Adipose tissue (tissue), 3 donors: ENCODE measurements around the gene SH3GL1. TPM values are rescaled to one million over a fixed set of nuclear protein-coding genes. Genes with fewer than 3 reads are reported as not detected.

Source experiments
- H3K27ac ChIP-seq: one replicate; pipeline ENCODE4 v1.5.1; 2013; ENCODE audit warnings: low read depth, low read length
- WGBS, 3 donors: extraction: QIAGEN DNeasy Blood & Tissue Kit; methylation state at CpG; one replicate each; pipeline ENCODE4 v1.1.7; 2013; 5-methylcytosine and 5-hydroxymethylcytosine counted together
- polyA plus RNA-seq, 3 donors: library from polyadenylated mRNA; stranded (reverse); fragments of 200-250 nt; gene quantifications; one replicate each; pipeline ENCODE4 v1.2.3, GENCODE V29; 2013
- donor health status: healthy with polysubstance abuse.
- donor health status: Bipolar disorder and iron deficiency.
- donor health status: healthy.

Gene SH3GL1, protein sequence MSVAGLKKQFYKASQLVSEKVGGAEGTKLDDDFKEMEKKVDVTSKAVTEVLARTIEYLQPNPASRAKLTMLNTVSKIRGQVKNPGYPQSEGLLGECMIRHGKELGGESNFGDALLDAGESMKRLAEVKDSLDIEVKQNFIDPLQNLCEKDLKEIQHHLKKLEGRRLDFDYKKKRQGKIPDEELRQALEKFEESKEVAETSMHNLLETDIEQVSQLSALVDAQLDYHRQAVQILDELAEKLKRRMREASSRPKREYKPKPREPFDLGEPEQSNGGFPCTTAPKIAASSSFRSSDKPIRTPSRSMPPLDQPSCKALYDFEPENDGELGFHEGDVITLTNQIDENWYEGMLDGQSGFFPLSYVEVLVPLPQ
- 10 to 100 TPM; 33.2 to 87.8 (median 74.0) TPM for polyA plus RNA-seq

DNA sequence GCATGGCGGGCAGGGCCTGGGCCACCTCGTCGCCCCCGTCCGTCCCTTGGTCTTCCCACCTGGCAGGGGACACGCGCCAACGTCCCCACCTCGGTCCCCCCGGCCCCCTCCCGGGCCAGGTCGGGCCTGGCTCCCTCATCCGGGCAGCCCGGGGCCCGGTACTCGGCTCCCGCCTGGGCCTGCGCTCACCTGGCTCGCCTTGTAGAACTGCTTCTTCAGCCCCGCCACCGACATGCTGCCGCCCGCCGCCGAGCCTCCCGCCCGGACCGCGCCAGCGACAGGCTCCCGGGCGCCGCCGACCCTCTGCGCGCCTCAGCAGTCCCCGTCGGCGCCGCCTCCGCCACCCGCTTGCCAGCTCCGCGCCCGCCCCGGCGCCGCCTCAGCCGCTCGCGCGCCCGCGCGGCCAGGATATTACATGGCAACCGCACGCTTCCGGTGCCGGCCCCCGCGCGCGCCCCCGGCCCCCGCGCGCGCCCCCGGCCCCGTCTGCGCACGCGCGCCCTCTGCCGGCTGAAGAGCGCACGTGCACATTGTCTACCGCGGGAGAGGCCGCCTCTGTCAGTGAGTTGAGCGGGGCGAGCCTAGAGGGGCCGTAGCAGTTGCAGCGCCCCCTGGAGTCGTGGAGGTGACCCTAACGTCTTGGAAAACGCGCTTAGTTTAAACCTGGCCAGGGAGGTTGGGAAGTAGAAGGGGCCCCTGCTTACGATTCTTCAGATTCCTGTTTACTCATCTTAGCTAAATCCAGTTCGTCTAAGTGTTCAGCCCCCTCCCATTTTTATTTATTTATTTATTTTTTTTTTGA lies at the start of gene SH3GL1:
TSS of gene SH3GL1 (minus strand) at position 413 of the 802 bp plus-strand sequence. CDS start at position 234, 179 bp downstream.
- WGBS, 3 donors, result 1% methylated on average over 72 to 90 of the region's 90 CpGs
- peak within 1 kb of the TSS; percentile 89 for H3K27ac ChIP-seq

DNA sequence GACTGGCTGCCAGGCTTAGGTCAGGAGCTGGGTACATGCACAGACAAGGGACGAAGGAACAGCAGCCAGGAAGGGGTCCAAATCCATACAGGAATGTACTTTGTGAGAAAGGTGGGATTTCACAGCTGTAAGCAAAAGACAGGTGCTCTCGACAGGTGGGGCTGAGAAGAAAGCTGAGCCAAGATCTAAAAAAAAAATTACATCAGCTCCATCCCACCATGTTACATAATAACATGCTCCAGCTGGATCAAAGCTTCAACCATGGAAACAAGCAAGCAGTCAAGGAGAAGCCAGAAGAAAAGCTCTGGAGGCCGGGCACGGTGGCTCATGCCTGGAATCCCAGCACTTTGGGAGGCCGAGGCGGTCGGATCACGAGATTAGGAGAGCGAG lies 49.3 kb upstream of the SH3GL1 start:
- 80 to 96% (median 95%) methylated on average over 9 of the region's 9 CpGs for WGBS, 3 donors

DNA sequence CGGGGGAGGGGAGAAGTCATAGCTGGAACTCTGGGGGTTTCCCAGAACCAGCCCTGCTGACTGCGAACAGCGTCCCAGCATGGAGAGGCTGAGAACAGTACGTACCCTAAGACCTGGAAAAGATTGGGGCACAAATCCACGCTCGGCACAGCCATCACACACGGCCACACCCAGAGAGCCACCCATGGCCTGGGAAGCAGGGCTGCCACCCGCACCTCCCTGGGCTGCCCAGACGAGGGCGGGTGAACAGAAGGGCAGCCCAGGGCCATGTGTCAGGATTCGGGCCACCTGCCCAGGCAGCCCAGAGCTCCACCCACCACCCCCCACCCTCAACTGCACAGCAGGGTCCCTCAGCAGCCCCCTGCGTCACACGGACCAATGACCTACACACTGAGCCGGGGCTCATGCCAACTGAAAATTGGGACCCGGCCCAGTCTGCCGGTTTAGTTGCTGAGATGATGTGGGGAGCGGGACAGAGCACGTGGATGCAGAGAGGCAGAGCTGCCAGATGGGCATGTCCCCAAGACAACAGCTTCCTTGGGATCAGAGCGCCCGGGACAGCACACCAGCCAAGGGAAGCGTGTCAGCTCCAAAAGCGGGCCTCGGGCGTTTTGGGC lies 48.8 kb upstream of the SH3GL1 start:
- WGBS, 3 donors, result 45 to 81% (median 75%) methylated on average over 22 to 24 of the region's 24 CpGs
- no peak overlapping the region for H3K27ac ChIP-seq

More for the DNA sequence above, 49.3 kb upstream of the SH3GL1 start:
- no peak overlapping the region for H3K27ac ChIP-seq

DNA sequence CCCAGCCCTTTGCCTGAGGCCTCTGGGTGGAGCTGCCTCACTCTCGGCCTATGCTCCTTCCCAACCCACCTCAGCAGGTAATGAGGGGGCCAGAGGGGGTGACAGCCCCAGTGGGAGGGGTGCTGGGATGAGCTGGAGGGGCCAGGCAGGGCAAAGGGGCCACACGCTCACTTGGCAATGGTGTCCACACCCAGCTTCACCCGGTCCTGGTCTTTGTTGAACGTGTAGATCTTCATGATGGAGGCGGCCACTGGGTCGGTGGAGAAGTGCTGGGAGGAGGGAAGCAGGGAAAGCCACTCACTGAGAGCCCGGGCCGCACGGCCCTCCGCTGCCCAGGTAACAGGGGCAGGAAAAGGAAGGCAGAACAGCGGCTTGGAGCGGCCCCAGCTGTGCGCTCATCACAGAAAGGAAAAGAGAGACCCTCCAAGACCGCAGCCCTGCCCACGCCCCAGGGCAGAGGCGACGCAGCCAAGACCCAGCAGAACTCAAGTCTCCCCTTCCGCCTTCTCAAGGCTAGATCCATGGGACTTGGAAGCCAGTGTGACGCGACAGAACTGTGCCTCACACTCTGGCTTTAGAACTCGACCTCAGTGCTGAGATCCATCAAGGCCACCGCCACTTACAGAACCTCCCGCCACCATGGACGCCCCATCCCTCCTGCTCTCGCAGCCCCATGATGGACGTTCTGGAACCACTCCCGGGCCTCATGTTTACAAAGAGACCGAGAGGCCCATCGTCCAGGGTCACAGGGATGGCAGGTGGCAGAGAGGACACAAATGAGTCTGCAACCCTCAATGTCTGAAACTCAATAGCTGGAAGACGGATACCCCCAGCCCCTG lies 48.0 kb upstream of the SH3GL1 start:
- H3K27ac ChIP-seq, result no peak overlapping the region
- WGBS, 3 donors, result 50 to 85% (median 84%) methylated on average over 30 of the region's 30 CpGs

DNA sequence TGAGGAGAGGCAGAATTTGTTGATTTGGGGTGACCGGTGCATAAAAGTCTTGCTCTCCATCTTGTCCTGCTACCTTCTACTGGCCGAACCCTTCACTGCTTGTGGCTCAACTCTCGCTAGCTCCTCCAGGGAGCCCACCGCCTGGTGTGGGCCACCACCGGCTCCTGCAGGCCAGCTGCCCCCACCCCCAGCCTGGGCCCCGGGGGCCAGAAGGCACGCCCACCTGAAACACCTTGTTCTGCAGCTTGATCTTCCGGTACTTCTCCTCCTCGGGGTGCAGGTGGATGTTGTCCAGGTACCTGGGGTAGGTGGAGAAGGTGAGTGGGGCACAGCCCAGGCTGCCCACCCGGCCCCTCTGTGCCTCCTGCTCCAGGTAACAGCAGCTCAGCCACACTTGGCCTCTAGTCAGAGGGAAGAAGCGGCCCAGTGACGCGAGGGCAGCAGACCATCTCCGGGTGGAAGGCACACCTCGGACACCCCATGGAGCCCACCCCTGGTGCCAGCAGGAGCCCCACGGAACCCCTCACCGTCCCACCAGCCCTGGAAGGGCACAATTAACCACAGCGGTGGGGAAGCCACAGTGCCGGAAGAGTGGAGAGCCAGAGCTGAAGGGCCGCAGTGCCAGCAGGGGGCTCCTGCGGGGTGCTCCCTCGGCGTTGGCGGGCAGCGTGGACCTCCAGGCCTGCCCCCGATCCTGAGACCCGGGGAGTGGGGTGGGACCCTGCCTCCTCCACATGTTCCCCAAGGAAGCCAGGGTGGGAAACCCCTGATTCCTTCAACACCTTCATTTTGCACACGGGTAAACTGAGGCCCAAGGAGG lies 47.2 kb upstream of the SH3GL1 start:
- 90 to 92% (median 92%) methylated on average over 26 to 28 of the region's 28 CpGs for WGBS, 3 donors

DNA sequence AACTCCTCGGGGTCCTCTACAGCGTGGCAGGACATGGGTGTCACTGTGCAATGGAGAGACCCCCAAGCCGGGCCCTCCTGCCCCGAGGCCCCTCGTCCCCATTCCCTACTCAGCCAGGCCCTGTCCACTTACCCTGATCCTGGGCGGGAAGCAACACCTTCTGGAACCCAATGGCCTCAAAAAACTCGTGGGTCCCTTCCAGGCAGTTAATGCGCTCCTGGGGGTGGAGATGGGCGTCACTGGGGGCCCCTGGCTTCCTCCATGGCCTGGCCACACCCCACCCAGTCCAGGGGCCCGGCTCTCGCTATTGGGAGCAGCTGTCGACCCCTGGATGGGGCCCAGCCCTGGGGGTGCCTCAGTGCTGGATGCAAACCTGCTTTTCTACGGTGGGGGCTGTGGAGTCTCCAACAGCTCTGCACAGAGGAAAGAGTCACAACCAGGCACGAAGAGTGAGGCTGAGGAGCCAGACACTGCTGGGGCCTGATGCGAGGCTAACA lies 46.4 kb upstream of the SH3GL1 start:
- 78 to 86% (median 83%) methylated on average over 15 of the region's 15 CpGs for WGBS, 3 donors
- no peak overlapping the region for H3K27ac ChIP-seq

More for the DNA sequence above, 47.2 kb upstream of the SH3GL1 start:
- H3K27ac ChIP-seq, result no peak overlapping the region

DNA sequence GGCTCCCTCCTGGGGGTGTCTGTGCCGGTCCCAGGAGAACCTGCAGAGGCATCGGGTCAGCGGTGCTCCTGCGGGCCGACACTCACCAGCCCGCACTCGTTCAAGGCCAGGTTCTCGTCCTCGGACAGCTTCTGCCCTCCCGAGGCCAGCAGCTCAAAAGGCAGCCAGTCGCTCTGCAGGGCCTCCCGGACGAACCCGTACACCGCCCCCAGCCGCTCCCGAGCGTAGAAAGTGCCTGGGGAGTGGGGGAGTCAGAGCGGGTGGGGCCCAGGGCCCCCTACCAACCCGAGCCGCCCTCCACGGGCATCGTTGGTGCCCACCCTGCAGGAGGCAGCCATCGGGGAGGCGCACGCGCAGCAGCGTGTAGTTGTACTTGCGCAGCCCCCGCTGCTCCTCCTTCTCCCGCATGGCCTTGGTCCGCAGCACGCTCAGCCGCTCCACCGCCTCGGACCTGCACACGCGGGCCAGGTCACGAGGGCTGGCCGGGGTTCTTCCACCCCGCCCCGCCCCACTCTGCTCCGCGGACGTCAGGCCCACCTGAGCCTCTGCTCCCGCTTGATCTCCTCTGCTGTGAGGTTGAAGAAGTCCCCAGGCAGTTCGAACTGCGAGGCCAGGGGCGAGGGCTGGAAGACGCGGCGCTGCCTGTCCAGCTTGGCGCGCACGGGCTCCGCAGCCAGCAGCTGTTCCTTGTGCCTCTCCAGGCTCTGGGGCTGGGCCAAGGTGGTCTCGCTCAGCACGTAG lies 45.8 kb upstream of the SH3GL1 start:
- H3K27ac ChIP-seq, result no peak overlapping the region
- WGBS, 3 donors, result 91 to 95% (median 94%) methylated on average over 51 to 58 of the region's 58 CpGs

DNA sequence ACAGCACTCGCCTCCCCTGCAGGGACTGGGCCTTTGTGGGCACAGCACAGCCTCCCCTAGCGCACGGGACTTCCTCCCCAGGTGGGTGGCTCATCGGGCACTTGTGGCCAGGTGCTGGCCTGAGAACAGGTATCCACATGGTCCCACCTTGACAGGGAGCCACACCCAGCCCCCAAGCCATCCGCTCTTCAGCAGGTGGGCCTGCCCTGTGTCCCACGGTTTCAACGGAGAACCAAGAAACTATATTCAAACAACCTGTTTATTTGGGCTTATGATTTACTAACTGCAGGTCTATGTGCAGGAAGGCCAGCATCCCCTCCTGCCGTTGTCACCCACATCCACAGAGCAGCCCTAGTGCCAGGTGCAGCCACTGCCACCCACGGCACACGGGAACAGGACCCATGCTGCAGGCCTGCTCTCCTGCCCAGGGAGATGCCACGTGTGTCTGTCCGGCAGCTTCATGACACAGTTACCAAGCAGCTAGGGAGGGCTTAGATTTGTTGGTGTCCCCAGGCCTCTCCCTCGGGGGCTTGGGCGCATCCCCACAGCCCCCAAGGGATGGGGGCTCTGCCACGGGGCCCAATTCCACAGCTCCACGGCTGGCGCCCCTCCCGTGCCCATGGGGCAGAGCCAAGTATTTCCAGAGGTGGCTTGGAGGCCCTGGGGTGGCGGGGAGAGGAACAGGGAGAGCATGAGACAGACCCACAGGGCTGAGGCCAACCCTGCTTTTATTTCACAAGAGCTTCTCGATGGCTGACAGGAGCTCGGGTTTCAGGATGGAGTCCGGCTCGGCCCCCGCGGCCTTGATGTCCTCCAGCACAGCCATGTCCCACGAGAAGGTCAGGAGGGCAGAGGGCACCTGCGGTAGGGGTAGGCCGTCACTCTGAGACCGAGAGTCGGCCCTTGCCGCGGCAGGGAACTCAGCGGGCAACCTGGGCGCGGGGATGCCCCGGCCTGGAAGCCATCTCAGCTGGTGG lies 44.7 kb upstream of the SH3GL1 start:
- H3K27ac ChIP-seq, result no peak overlapping the region
- WGBS, 3 donors, result 74 to 84% (median 82%) methylated on average over 35 to 36 of the region's 36 CpGs

DNA sequence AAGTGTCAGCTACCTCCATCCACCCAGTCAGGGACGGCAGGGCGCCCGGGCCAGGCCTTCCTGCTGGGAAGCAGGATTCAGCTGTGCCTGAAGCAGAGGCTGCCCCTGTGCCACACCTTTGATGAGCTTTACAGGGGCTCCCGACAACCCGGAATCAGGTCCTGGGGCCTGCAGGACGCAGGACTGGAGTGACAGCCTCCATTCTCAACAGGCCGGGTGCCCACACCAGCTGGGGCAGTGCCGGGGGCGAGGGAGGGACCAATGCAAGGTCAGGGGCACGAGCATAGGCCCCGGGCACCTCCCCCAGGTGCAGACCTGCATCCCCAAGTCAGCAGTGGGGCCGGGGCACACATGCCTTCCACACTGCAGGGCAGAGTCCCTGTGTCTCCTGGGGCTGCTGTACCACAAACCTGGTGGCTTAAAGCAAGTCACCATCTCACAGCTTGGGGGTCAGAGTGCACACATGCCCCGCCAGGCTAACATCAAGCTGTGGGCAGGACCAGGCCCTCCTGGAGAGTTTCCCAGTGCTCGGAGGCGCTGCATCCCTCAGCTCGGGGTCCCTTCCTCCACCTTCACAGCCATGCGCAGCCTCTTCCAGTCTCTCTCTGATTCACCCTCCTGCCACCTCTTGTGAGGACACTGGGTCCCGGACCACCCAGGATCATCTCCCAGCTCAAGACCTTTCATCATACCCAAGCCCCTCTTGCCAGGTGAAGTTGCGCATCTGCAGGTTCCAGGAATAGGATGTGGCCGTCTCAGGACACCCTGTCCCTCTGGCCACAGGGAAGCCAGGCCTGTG lies 43.8 kb upstream of the SH3GL1 start:
- no peak overlapping the region for H3K27ac ChIP-seq
- WGBS, 3 donors, result 79 to 82% (median 80%) methylated on average over 20 of the region's 20 CpGs

DNA sequence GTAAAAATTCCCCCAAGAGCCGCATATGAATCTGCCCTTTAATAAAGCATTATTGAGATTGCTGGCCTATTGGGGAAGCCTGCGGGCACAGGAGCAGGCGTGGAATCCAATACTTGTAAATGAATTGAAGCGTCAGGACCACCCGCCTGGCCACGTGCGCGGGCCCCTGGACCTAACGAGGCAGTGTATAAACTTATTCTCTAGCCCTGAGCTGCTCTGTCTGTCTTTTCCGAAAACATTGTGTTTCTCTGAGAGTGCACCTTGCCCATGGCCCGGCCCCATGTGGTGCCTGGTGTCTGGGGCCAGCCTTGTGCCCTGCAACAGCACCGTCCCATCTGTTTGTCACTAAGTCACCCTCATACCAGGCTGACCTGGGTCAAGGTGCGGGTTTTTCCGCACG lies 42.8 kb upstream of the SH3GL1 start:
- WGBS, 3 donors, result 89 to 92% (median 92%) methylated on average over 15 of the region's 15 CpGs
- no peak overlapping the region for H3K27ac ChIP-seq

DNA sequence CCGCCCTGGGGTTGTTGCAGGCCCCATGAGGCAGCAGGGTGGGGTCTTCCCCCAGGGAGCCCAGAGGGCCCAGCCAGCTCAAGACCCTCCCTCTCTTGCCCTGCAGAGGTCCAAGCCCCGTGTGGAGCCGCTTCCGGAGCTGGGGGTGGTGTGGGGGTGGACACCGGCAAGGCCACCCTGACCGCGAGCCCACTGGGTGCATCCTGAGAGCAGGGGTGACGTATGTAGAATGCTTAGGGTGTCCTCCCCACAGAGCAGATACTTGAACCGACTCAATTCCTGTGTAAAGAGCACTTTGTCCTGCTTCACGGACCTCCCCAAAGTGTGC lies 42.4 kb upstream of the SH3GL1 start:
- H3K27ac ChIP-seq, result no peak overlapping the region
- WGBS, 3 donors, result 82 to 86% (median 82%) methylated on average over 10 of the region's 10 CpGs

DNA sequence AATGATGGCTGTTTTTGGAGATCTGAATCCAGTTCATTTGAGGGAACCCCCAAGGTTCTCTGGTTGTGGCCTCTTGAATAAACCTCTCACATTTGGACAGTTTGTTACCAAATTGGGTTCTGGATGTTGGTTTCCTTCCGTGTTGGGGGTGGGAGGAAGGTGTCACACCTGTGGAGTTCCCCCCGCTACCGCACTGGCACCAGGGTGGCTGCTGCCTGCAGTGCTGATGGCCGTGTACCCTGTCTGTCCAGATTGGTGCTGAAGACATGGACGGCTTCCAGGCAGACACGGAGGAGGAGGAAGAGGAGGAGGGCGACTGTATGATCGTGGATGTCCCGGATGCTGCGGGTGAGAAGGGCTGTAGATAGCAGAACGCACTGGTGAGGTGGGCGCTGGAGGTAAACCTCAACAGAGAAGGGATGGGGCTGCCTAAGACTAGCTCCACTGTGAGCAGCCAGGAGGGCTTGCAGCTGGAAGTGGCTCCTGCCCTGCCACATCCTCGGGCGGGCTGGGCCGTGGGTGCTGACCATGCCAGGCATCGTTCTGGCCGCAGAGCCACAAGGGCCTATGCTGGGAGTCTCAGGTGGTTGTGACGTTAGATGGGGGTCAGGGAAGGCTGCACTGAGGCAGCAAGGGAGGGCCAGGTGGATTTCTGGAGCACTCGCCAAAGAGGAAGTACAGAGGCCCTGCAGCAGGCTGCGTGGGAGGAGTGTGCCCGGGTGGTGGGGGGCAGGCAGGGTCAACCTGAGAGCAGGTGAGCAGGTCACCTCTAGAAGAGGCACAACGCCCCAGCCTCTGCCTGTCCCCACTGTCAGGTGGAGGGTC lies 41.9 kb upstream of the SH3GL1 start:
- no peak overlapping the region for H3K27ac ChIP-seq
- 77 to 82% (median 81%) methylated on average over 22 of the region's 22 CpGs for WGBS, 3 donors

DNA sequence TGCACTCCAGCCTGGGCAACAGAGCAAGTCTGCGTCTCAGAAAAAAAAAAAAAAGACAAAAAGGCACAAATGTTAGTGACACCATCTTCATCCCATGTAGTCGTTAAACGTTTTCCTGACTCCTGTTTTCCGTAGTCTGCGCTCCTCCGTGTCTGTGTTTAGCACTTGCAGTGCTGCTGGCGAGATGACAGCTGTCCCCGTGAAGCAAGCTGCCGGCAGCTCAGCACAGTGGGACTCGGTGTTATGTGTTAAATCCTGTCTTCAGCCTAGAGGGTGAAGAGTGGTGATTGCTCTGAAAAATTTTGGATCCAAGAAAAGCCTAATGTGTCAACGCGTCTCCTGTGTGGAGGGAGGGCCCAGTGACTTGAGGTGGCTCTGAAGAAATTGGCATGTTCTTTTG lies 38.9 kb upstream of the SH3GL1 start:
- WGBS, 3 donors, result 88 to 92% (median 91%) methylated on average over 12 of the region's 12 CpGs
- H3K27ac ChIP-seq, result no peak overlapping the region

DNA sequence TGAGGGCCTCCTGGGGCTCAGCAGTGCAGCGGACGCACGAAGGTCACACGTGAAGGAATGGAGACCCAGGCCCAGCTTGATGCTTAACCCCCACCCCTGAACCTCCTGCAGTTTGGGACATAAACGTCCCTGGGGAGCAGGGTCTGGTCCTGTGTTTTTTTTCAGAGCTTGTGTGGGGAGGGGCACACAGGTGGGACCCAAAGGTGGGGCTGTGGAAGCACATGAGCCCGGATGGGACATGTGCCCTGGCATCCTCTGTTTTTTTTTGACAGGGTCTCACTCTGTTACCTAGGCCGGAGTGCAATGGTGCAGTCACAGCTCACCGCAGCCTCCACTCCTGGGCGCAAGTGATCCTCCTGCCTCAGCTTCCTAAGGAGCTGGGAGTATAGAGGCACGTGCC lies 36.8 kb upstream of the SH3GL1 start:
- no peak overlapping the region for H3K27ac ChIP-seq
- WGBS, 3 donors, result 94 to 96% (median 96%) methylated on average over 10 of the region's 10 CpGs
